C4-2B (cell line): ENCODE results near the gene NATD1.

Source experiments
- H3K27ac ChIP-seq: fragments of 450-650 bp; 2 replicates; pipeline ENCODE4 v1.5.1; 2017
- CTCF ChIP-seq: fragments of 450-650 bp; conservative IDR thresholded peaks from 2 replicates; pipeline ENCODE4 v1.5.1; 2017; ENCODE audit warnings: mild to moderate bottlenecking
- ZFX ChIP-seq: fragments of 450-650 bp; IDR thresholded peaks from 2 replicates; pipeline ENCODE4 v1.6.1; 2017

The NATD1 gene

GRCh38 chr17:21252796-21253645 lies at the start of gene NATD1:
Gene NATD1, minus strand, starts transcription at chr17:21253410. Its CDS starts 146 bp downstream, at chr17:21253264.
- no peak for TF ChIP-seq CTCF
- no peak for TF ChIP-seq ZFX
- H3K27ac ChIP-seq = no peak within 1 kb of the TSS

- TF ChIP-seq ZFX (no peak), CTCF (no peak)
- H3K27ac ChIP-seq = no peak overlapping the region
Measured at GRCh38 chr17:21301593-21302550, 48.7 kb upstream of the NATD1 start.

GRCh38 chr17:21300601-21301571 lies 47.7 kb upstream of the NATD1 start:
- H3K27ac ChIP-seq = no peak overlapping the region
- no peak for TF ChIP-seq ZFX
- no peak for TF ChIP-seq CTCF

GRCh38 chr17:21299981-21300600 lies 46.9 kb upstream of the NATD1 start:
- no peak overlapping the region for H3K27ac ChIP-seq
- TF ChIP-seq ZFX (no peak), CTCF (no peak)

- no peak for TF ChIP-seq CTCF
- no peak for TF ChIP-seq ZFX
Measured at GRCh38 chr17:21298983-21299519, 45.8 kb upstream of the NATD1 start.

More at GRCh38 chr17:21298983-21299519, 45.8 kb upstream of the NATD1 start:
- H3K27ac ChIP-seq = no peak overlapping the region
